Activated CD8-positive, alpha-beta T cell treated with anti-CD3 and anti-CD28 coated beads for 36 hours (primary cell): Measurements from ENCODE around the gene RASGRP4. TPM values are rescaled to one million over a fixed set of nuclear protein-coding genes. Genes with fewer than 3 reads are reported as not detected.
A peak's percentile ranks its signal among the peaks of the same experiment; 100 is the strongest.
"Not testable (repeated sequence)": the region's sequence is repeated elsewhere in the genome, so short reads cannot be mapped to it uniquely, and the experiment has no call there.

Source experiments
- ATAC-seq: fragments of 200-7000 bp; cut with Tn5 transposase; one replicate; pipeline ENCODE4 v1.10.0; 2021; ENCODE audit warnings: mild to moderate bottlenecking, moderate library complexity
- CTCF ChIA-PET: fragments of 350-600 bp; sonication (Branson Sonifier 250); formaldehyde crosslinking; loops from one replicate; lab custom pipeline; 2021; ENCODE audit warnings: antibody characterized with exemption; lab: Charles Lee
- POLR2A ChIA-PET: fragments of 350-600 bp; sonication (Branson Sonifier 250); formaldehyde crosslinking; loops from one replicate; lab custom pipeline; 2021; ENCODE audit warnings: antibody characterized with exemption; lab: Charles Lee
- DNase-seq: peaks from one replicate; pipeline ENCODE4 v3.0.0-alpha.2; 2020
- H3K27ac Mint-ChIP-seq: one replicate; pipeline ENCODE4 v1.8.0; 2021; ENCODE audit warnings: mild to moderate bottlenecking, mixed read lengths
- H3K27me3 Mint-ChIP-seq: one replicate; pipeline ENCODE4 v1.8.0; 2021; ENCODE audit warnings: mixed read lengths
- H3K36me3 Mint-ChIP-seq: one replicate; pipeline ENCODE4 v1.8.0; 2021; ENCODE audit warnings: low read depth, mixed read lengths
- H3K4me1 Mint-ChIP-seq: one replicate; pipeline ENCODE4 v1.8.0; 2021; ENCODE audit warnings: low read depth, mixed read lengths
- H3K4me3 Mint-ChIP-seq: one replicate; pipeline ENCODE4 v1.8.0; 2021; ENCODE audit warnings: mild to moderate bottlenecking, moderate library complexity, mixed read lengths
- H3K9me3 Mint-ChIP-seq: one replicate; pipeline ENCODE4 v1.8.0; 2021; ENCODE audit warnings: mixed read lengths
- intact Hi-C: fragments of 100-400 bp; cut with micrococcal nuclease; formaldehyde crosslinking; loops from one replicate; pipeline ENCODE4 v1.10.0; 2022
- total RNA-seq, 2 experiments: library from RNA; stranded (reverse); gene quantifications; one replicate each; pipeline ENCODE4 v1.2.3, GENCODE V29; 2021
- TF ChIP-seq, protein P1 (sequence below): fragments of 200-600 bp; IDR thresholded peaks from one replicate; pipeline ENCODE4 v1.8.0; 2022; ENCODE audit warnings: antibody characterized with exemption, mild to moderate bottlenecking

Gene RASGRP4
- total RNA-seq, 2 experiments from 2014 or later = 1.4 to 1.8 TPM

DNA sequence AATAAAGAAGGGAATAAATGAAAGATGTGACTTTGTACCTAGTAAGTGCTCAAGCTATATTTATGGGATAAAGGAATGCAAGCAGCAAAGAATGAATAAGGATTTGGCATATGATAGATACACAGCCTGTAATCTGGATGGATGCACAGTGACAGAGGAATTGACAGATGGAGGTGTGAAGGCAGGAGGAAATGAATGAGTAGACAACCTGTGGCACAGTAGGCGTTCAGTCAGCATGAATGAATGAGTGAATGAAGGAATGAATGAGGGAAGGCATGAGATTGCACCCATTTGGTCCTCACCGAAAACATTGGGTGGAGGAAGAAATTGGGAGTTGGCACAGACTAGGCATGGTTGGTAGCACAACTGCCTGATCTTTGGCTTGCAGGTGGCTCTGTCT lies 56.4 kb downstream of the RASGRP4 start:
- DNase-seq (no peak), ATAC-seq (no peak)
- Mint-ChIP-seq H3K27ac (no peak overlapping the region), H3K27me3 (peaks cover 4% of the 10 kb centered on the region), H3K4me1 (peaks cover 2% of the 10 kb centered on the region), H3K36me3 (peaks cover under 1% of the 10 kb centered on the region), H3K4me3 (no peak overlapping the region), H3K9me3 (no peaks in the 10 kb centered on the region)
- intact Hi-C loops = no loop called here
- TF ChIP-seq, protein P1, sequence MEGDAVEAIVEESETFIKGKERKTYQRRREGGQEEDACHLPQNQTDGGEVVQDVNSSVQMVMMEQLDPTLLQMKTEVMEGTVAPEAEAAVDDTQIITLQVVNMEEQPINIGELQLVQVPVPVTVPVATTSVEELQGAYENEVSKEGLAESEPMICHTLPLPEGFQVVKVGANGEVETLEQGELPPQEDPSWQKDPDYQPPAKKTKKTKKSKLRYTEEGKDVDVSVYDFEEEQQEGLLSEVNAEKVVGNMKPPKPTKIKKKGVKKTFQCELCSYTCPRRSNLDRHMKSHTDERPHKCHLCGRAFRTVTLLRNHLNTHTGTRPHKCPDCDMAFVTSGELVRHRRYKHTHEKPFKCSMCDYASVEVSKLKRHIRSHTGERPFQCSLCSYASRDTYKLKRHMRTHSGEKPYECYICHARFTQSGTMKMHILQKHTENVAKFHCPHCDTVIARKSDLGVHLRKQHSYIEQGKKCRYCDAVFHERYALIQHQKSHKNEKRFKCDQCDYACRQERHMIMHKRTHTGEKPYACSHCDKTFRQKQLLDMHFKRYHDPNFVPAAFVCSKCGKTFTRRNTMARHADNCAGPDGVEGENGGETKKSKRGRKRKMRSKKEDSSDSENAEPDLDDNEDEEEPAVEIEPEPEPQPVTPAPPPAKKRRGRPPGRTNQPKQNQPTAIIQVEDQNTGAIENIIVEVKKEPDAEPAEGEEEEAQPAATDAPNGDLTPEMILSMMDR = no peak
- ChIA-PET CTCF (interaction anchor here (0.7 kb wide), 1 partner anchor 126 kb away, joined by 3 read pairs; no protein-coding TSS in a partner anchor), POLR2A (no interaction called here)

DNA sequence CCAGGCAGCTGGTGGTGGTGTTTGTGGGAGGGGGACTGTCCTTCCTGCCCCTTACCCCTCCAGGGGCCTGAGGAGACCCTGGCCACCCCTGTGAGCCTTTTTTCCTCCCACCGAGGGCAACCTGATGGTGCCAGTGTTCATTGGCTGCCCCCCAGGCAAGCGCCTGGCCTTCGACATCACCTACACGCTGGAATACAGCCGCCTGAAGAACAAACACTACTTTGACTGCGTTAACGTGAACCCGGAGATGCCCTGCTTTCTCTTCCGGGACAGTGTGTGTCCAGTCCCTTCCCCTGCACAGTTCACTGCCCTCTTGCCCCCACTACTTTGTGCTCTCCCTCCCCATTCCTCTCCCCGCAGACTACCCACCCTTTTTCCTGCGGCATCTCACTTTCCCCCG lies 59.0 kb downstream of the RASGRP4 start:
- Mint-ChIP-seq H3K36me3 (no peaks in the 10 kb centered on the region), H3K27ac (no peak overlapping the region), H3K27me3 (peaks cover 4% of the 10 kb centered on the region), H3K9me3 (no peaks in the 10 kb centered on the region), H3K4me3 (no peak overlapping the region), H3K4me1 (peaks cover 4% of the 10 kb centered on the region)
- ChIA-PET CTCF (no interaction called here), POLR2A (no interaction called here)
- no peak for DNase-seq
- ATAC-seq = no peak
- intact Hi-C loops = no loop called here
- TF ChIP-seq, protein P1 = no peak

DNA sequence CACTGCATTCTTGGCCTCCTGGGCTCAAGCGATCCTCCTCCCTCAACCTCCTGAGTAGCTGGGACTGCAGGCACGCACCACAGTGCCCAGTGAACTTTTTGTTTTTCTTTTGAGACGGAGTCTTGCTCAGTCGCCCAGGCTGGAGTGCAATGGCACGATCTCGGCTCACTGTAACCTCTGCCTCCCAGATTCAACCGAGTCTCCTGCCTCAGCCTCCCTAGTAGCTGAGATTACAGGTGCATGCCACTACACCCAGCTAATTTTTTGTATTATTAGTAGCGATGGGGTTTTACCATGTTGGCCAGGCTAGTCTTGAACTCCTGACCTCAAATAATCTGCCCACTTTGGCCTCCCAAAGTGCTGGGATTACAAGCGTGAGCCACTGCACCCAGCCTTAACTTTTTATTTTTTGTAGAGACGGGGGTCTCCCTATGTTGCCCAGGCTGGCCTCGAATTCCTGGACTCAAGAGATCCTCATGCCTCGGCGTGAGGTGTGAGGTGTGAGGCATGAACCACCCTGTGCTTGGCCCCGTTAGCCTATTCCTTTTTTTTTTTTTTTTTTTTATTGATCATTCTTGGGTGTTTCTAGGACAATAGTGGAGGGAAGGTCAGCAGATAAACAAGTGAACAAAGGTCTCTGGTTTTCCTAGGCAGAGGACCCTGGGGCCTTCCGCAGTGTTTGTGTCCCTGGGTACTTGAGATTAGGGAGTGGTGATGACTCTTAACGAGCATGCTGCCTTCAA lies 62.9 kb downstream of the RASGRP4 start:
- H3K36me3 Mint-ChIP-seq, H3K27ac Mint-ChIP-seq, DNase-seq, H3K9me3 Mint-ChIP-seq, intact Hi-C loops, ATAC-seq: not testable (repeated sequence)
- peaks cover 24% of the 10 kb centered on the region for H3K27me3 Mint-ChIP-seq
- ChIA-PET CTCF (interaction anchor here (1.2 to 2.3 kb wide), 2 partner anchors 10 to 119 kb away, joined by 5 to 7 read pairs; partner anchors contain the start of gene PSMD8), POLR2A (interaction anchor here (2.9 kb wide), 1 partner anchor 11 kb away, joined by 13 read pairs; the partner anchor contains the start of gene PSMD8)
- peak overlapping the region; percentile 78 for H3K4me3 Mint-ChIP-seq
- H3K4me1 Mint-ChIP-seq = peaks cover 10% of the 10 kb centered on the region

DNA sequence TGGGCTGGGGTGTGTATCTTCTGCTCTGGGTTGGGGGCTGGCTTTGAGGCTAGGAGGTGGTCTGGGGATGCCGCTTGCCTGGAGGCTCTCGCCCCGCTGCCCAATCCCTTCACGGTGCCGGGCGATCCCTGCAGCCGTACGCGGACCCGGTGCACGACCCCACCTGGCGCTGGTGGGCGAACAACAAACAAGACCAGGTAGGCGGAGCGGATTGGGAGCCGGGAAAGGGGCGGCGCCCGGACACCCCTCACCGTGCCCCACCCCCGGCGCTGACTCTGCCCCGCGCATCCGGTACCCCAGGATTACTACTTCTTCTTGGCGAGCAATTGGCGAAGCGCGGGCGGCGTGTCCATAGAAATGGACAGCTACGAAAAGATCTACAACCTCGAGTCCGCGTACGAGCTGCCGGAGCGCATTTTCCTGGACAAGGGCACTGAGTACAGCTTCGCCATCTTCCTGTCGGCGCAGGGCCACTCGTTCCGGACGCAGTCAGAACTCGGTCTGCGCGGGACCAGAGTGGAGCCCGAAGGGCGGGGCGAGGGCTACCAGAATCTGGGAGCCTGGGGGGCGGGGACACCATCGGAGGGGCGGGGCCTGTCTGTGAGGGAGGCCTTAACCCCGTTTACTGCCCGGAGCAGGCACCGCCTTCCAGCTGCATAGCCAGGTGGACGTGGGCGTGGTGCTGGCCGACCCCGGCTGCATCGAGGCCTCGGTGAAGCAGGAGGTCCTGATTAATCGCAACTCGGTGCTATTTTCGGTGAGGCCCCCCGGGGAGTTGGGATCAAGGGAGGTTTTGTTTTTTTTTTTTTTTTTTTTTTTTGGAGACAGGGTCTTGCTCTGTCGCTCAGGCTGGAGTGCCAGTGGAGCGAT lies 63.7 kb downstream of the RASGRP4 start:
- ATAC-seq (peak; percentile 80), DNase-seq (peak; percentile 93)
- H3K27me3 Mint-ChIP-seq = peaks cover 25% of the 10 kb centered on the region
- peak overlapping the region; percentile 78 for H3K4me3 Mint-ChIP-seq
- intact Hi-C loops = no loop called here
- CTCF ChIA-PET = interaction anchor here (0.7 to 2.3 kb wide), 4 partner anchors 11 to 118 kb away, joined by 3 to 7 read pairs (median 4); partner anchors contain the start of genes CATSPERG, FAM98C and PSMD8
- H3K9me3 Mint-ChIP-seq = no peaks in the 10 kb centered on the region
- H3K27ac Mint-ChIP-seq = no peak overlapping the region
- TF ChIP-seq, protein P1 = peak; percentile 4
- POLR2A ChIA-PET = interaction anchor here (2.9 kb wide), 1 partner anchor 12 kb away, joined by 13 read pairs; the partner anchor contains the start of gene PSMD8
- no peaks in the 10 kb centered on the region for H3K36me3 Mint-ChIP-seq
- H3K4me1 Mint-ChIP-seq = peaks cover 10% of the 10 kb centered on the region

DNA sequence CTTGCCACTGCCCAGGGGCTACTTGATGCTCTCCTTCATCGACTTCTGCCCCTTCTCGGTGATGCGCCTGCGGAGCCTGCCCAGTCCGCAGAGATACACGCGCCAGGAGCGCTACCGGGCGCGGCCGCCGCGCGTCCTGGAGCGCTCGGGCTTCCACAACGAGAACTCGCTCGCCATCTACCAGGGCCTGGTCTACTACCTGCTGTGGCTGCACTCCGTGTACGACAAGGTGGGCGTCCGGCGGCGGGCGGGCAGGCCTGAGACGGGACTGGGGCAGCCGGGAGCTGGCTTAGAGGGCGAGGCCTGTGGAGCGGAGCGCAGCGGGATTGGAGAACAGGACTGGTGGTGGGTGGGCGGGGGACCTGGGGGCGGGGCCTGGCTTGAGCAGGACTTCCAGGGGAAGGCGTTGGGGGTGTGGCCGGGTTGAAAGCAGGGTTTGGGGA lies 64.4 kb downstream of the RASGRP4 start:
- peaks cover 10% of the 10 kb centered on the region for H3K4me1 Mint-ChIP-seq
- H3K27ac Mint-ChIP-seq = no peak overlapping the region
- ChIA-PET POLR2A (interaction anchor here (2.9 kb wide), 1 partner anchor 12 kb away, joined by 13 read pairs; the partner anchor contains the start of gene PSMD8), CTCF (interaction anchor here (0.7 to 2.3 kb wide), 4 partner anchors 12 to 118 kb away, joined by 3 to 7 read pairs (median 4); partner anchors contain the start of genes CATSPERG, FAM98C and PSMD8)
- peaks cover 25% of the 10 kb centered on the region for H3K27me3 Mint-ChIP-seq
- no peaks in the 10 kb centered on the region for H3K36me3 Mint-ChIP-seq
- peak overlapping the region; percentile 78 for H3K4me3 Mint-ChIP-seq
- peak; percentile 78 for ATAC-seq
- intact Hi-C loops = no loop called here
- TF ChIP-seq, protein P1 = peak; percentile 26
- DNase-seq = peak; percentile 76
- no peaks in the 10 kb centered on the region for H3K9me3 Mint-ChIP-seq
